ENCODE data around the gene CNGA2. TPM values are rescaled to one million over a fixed set of nuclear protein-coding genes. Genes with fewer than 3 reads are reported as not detected.

Gene CNGA2
- total RNA-seq: not detected
- polyA plus RNA-seq (2013, experiment 1 of 2): not detected
- not detected for polyA plus RNA-seq (2013, experiment 2 of 2)
- long read RNA-seq, experiment 1: 0 reads
- long read RNA-seq, experiment 2: 0 reads
- long read RNA-seq, experiment 3: 0 reads
- long read RNA-seq, experiment 4: 0 reads

- Mint-ChIP-seq H3K36me3 (ENCODE audit: low read depth) (no peaks in the 10 kb centered on the region), H3K4me1 (no peaks in the 10 kb centered on the region), H3K9me3 (peaks cover 59% of the 10 kb centered on the region), H3K4me3 (no peak within 1 kb of the TSS), H3K27me3 (ENCODE audit: insufficient read depth) (peaks cover 3% of the 10 kb centered on the region), H3K27ac (no peak within 1 kb of the TSS)
- TF ChIP-seq CTCF (conservative IDR thresholded peaks at IDR 0.05): no peak
- no peaks in the 10 kb centered on the region for H3K27me3 ChIP-seq (ENCODE audit: control insufficient read depth, insufficient read depth, low read length, poor library complexity, severe bottlenecking)
- no peaks in the 10 kb centered on the region for H3K36me3 ChIP-seq (ENCODE audit: control insufficient read depth, insufficient read depth, low read length)
- no peak within 1 kb of the TSS for H3K4me3 ChIP-seq (ENCODE audit: low read length)
- H3K4me1 ChIP-seq (ENCODE audit: control insufficient read depth, insufficient read depth, low read length): no peaks in the 10 kb centered on the region
- H3K9me3 ChIP-seq (ENCODE audit: control insufficient read depth, low read length): no peaks in the 10 kb centered on the region
- no peak within 1 kb of the TSS for H3K27ac ChIP-seq (ENCODE audit: low read depth, low read length)
- WGBS, 2 experiments (ENCODE audit: insufficient coverage in 1 of 2, insufficient read length in 1 of 2): 83 to 91% methylated on average over 2 to 4 of the region's 4 CpGs
- no peak for DNase-seq
- no peak within 1 kb of the TSS for H3K9ac ChIP-seq (ENCODE audit: extremely low read depth, low read length, poor library complexity, severe bottlenecking)
Observed at GRCh38 chrX:151734446-151734845, at the start of gene CNGA2. Gene CNGA2, plus strand, starts transcription at chrX:151734746. Its CDS starts 3,738 bp downstream, at chrX:151738484.

- Histone ChIP-seq H3K36me3 (ENCODE audit: control insufficient read depth, insufficient read depth, low read length) (no peaks in the 10 kb centered on the region), H3K9me3 (ENCODE audit: control insufficient read depth, low read length) (no peaks in the 10 kb centered on the region), H3K27me3 (ENCODE audit: control insufficient read depth, insufficient read depth, low read length, poor library complexity, severe bottlenecking) (no peaks in the 10 kb centered on the region), H3K27ac (ENCODE audit: low read depth, low read length) (no peak overlapping the region), H3K9ac (ENCODE audit: extremely low read depth, low read length, poor library complexity, severe bottlenecking) (no peak overlapping the region), H3K4me1 (ENCODE audit: control insufficient read depth, insufficient read depth, low read length) (no peaks in the 10 kb centered on the region), H3K4me3 (ENCODE audit: low read length) (no peak overlapping the region)
- DNase-seq: no peak
- no peak overlapping the region for H3K27ac Mint-ChIP-seq
- no peaks in the 10 kb centered on the region for H3K36me3 Mint-ChIP-seq (ENCODE audit: low read depth)
- no peaks in the 10 kb centered on the region for H3K4me1 Mint-ChIP-seq
- H3K27me3 Mint-ChIP-seq (ENCODE audit: insufficient read depth): no peaks in the 10 kb centered on the region
- no peak overlapping the region for H3K4me3 Mint-ChIP-seq
- H3K9me3 Mint-ChIP-seq: peaks cover 15% of the 10 kb centered on the region
- TF ChIP-seq CTCF (conservative IDR thresholded peaks at IDR 0.05): no peak
Observed at GRCh38 chrX:151687635-151688034, 46.9 kb upstream of the CNGA2 start.

- no peaks in the 10 kb centered on the region for H3K9me3 ChIP-seq (ENCODE audit: control insufficient read depth, low read length)
- no peaks in the 10 kb centered on the region for H3K36me3 ChIP-seq (ENCODE audit: control insufficient read depth, insufficient read depth, low read length)
- H3K9me3 Mint-ChIP-seq: peaks cover 15% of the 10 kb centered on the region
- no peak overlapping the region for H3K4me3 ChIP-seq (ENCODE audit: low read length)
- no peak for TF ChIP-seq CTCF (conservative IDR thresholded peaks at IDR 0.05)
- H3K4me3 Mint-ChIP-seq: no peak overlapping the region
- H3K4me1 Mint-ChIP-seq: no peaks in the 10 kb centered on the region
- no peaks in the 10 kb centered on the region for H3K36me3 Mint-ChIP-seq (ENCODE audit: low read depth)
- no peaks in the 10 kb centered on the region for H3K27me3 ChIP-seq (ENCODE audit: control insufficient read depth, insufficient read depth, low read length, poor library complexity, severe bottlenecking)
- H3K27ac Mint-ChIP-seq: no peak overlapping the region
- no peak overlapping the region for H3K9ac ChIP-seq (ENCODE audit: extremely low read depth, low read length, poor library complexity, severe bottlenecking)
- H3K27me3 Mint-ChIP-seq (ENCODE audit: insufficient read depth): peaks cover 5% of the 10 kb centered on the region
- H3K4me1 ChIP-seq (ENCODE audit: control insufficient read depth, insufficient read depth, low read length): no peaks in the 10 kb centered on the region
- no peak for DNase-seq
- H3K27ac ChIP-seq (ENCODE audit: low read depth, low read length): no peak overlapping the region
Observed at GRCh38 chrX:151688695-151689094, 45.9 kb upstream of the CNGA2 start.

Data from endodermal cell (in vitro differentiated cells).